Measurements from ENCODE around the gene GRP. TPM values are rescaled to one million over a fixed set of nuclear protein-coding genes. Genes with fewer than 3 reads are reported as not detected.

The GRP gene
- total and polyA plus RNA-seq, 4 donors, result 3.4 to 40.8 (median 6.8) TPM

DNA sequence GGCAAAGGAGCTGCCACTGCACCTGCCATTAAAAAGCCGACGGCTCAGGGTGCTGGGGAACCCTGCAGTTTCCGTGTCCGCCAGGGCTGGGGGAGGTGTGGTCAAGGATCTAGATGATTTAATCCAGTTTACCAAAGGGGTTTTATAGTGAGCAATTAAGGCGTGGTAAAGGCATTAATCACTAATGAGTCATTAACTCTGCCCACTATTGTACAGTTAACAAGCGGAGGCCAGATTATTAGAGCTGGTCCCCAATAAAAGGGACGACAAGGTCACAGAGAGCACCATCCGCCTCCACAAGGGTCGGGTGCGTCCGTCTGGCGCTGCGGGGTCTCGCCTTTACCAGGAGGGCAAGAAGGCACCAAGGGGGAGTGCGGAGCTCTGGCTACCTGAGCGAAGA is 43.7 kb downstream of the GRP start:
- TF ChIP-seq CTCF (IDR thresholded peaks at IDR 0.05; ENCODE audit: control extremely low read depth, extremely low read depth), result no peak
- Histone ChIP-seq H3K27me3 (ENCODE audit: control insufficient read depth in 3 of 3, insufficient read depth in 3 of 3, low read length in 2 of 3) (peaks cover 5 to 63% (median 61%) of the 10 kb centered on the region in 3 donors), H3K4me1 (ENCODE audit: control insufficient read depth in 5 of 5, insufficient read depth in 5 of 5, low read length in 5 of 5) (peaks cover 0 to 10% (median 0%) of the 10 kb centered on the region in 5 donors), H3K9me3 (ENCODE audit: control insufficient read depth in 4 of 4, insufficient read depth in 3 of 4, low read length in 3 of 4) (peaks cover 0 to 10% (median 0%) of the 10 kb centered on the region in 4 donors), H3K27ac (ENCODE audit: low read depth in 1 of 2, low read length in 1 of 2) (no peak overlapping the region), H3K36me3 (ENCODE audit: control insufficient read depth in 4 of 4, insufficient read depth in 4 of 4, low read length in 4 of 4) (no peaks in the 10 kb centered on the region), H3K4me3 (no peak overlapping the region), H3K9ac (ENCODE audit: insufficient read depth in 1 of 2, low read length in 2 of 2) (no peak overlapping the region)
- ATAC-seq (ENCODE audit: insufficient read depth, low FRiP score) (no peak), DNase-seq (no peak)
- 9 to 11% methylated on average over 16 of the region's 16 CpGs for WGBS, 2 donors

GRCh38 chr18:59264121-59264571 is 44.2 kb downstream of the GRP start:
- Histone ChIP-seq H3K9ac (ENCODE audit: insufficient read depth in 1 of 2, low read length in 2 of 2) (no peak overlapping the region), H3K4me3 (no peak overlapping the region), H3K4me1 (ENCODE audit: control insufficient read depth in 5 of 5, insufficient read depth in 5 of 5, low read length in 5 of 5) (peaks cover 0 to 11% (median 0%) of the 10 kb centered on the region in 5 donors), H3K9me3 (ENCODE audit: control insufficient read depth in 4 of 4, insufficient read depth in 3 of 4, low read length in 3 of 4) (peaks cover 0 to 11% (median 0%) of the 10 kb centered on the region in 4 donors), H3K27ac (ENCODE audit: low read depth in 1 of 2, low read length in 1 of 2) (no peak overlapping the region), H3K27me3 (ENCODE audit: control insufficient read depth in 3 of 3, insufficient read depth in 3 of 3, low read length in 2 of 3) (peaks cover 5 to 65% (median 64%) of the 10 kb centered on the region in 3 donors), H3K36me3 (ENCODE audit: control insufficient read depth in 4 of 4, insufficient read depth in 4 of 4, low read length in 4 of 4) (no peaks in the 10 kb centered on the region)
- no peak for TF ChIP-seq CTCF (IDR thresholded peaks at IDR 0.05; ENCODE audit: control extremely low read depth, extremely low read depth)
- DNase-seq, result no peak
- no peak for ATAC-seq (ENCODE audit: insufficient read depth, low FRiP score)
- WGBS, 2 donors, result 7 to 8% methylated on average over 17 of the region's 17 CpGs

- H3K27ac ChIP-seq (ENCODE audit: low read depth in 1 of 2, low read length in 1 of 2), result no peak overlapping the region
- H3K36me3 ChIP-seq (ENCODE audit: control insufficient read depth in 4 of 4, insufficient read depth in 4 of 4, low read length in 4 of 4), result no peaks in the 10 kb centered on the region
- DNase-seq (no peak), ATAC-seq (ENCODE audit: insufficient read depth, low FRiP score) (no peak)
- TF ChIP-seq CTCF (IDR thresholded peaks at IDR 0.05; ENCODE audit: control extremely low read depth, extremely low read depth), result no peak
- H3K9ac ChIP-seq (ENCODE audit: insufficient read depth in 1 of 2, low read length in 2 of 2), result no peak overlapping the region
- peaks cover 0 to 16% (median 0%) of the 10 kb centered on the region in 5 donors for H3K4me1 ChIP-seq (ENCODE audit: control insufficient read depth in 5 of 5, insufficient read depth in 5 of 5, low read length in 5 of 5)
- no peak overlapping the region for H3K4me3 ChIP-seq
- WGBS, 2 donors, result 8% methylated on average over 41 of the region's 41 CpGs
- peaks cover 5 to 71% (median 68%) of the 10 kb centered on the region in 3 donors for H3K27me3 ChIP-seq (ENCODE audit: control insufficient read depth in 3 of 3, insufficient read depth in 3 of 3, low read length in 2 of 3)
- peaks cover 0 to 11% (median 0%) of the 10 kb centered on the region in 4 donors for H3K9me3 ChIP-seq (ENCODE audit: control insufficient read depth in 4 of 4, insufficient read depth in 3 of 4, low read length in 3 of 4)
Measured at GRCh38 chr18:59264651-59265245, 44.8 kb downstream of the GRP start.
